ENCODE data around the gene SSBP3.

SSBP3 gene

GRCh38 chr1:54279457-54279856 lies 126.7 kb downstream of the SSBP3 start:
- no peak for DNase-seq

- no peak for DNase-seq
These were observed 127.2 kb downstream of the SSBP3 start for GRCh38 chr1:54278941-54279422.

GRCh38 chr1:54277451-54278341 lies 128.5 kb downstream of the SSBP3 start:
- DNase-seq: no peak

GRCh38 chr1:54276617-54277450 lies 129.4 kb downstream of the SSBP3 start:
- DNase-seq: no peak

- DNase-seq: no peak
These were observed 130.8 kb downstream of the SSBP3 start for GRCh38 chr1:54275349-54275748.

GRCh38 chr1:54274881-54275280 lies 131.3 kb downstream of the SSBP3 start:
- DNase-seq: no peak

GRCh38 chr1:54274448-54274847 lies 131.7 kb downstream of the SSBP3 start:
- DNase-seq: no peak

- peak; percentile 45 for DNase-seq
These were observed 132.4 kb downstream of the SSBP3 start for GRCh38 chr1:54273795-54274163.

- peak; percentile 93 for DNase-seq
These were observed 133.0 kb downstream of the SSBP3 start for GRCh38 chr1:54273092-54273794.

- no peak for DNase-seq
These were observed 133.5 kb downstream of the SSBP3 start for GRCh38 chr1:54272772-54273091.

GRCh38 chr1:54272134-54272533 lies 134.1 kb downstream of the SSBP3 start:
- DNase-seq: no peak

GRCh38 chr1:54271341-54271740 lies 134.9 kb downstream of the SSBP3 start:
- DNase-seq: no peak

GRCh38 chr1:54270543-54270942 lies 135.7 kb downstream of the SSBP3 start:
- no peak for DNase-seq

GRCh38 chr1:54268762-54269297 lies 137.4 kb downstream of the SSBP3 start:
- DNase-seq: peak; percentile 41

- DNase-seq: no peak
These were observed 138.1 kb downstream of the SSBP3 start for GRCh38 chr1:54267815-54268761.

GRCh38 chr1:54266908-54267307 lies 139.3 kb downstream of the SSBP3 start:
- DNase-seq: no peak

GRCh38 chr1:54266195-54266594 lies 140.0 kb downstream of the SSBP3 start:
- DNase-seq: no peak

GRCh38 chr1:54265659-54266058 lies 140.5 kb downstream of the SSBP3 start:
- no peak for DNase-seq

GRCh38 chr1:54265126-54265525 lies 141.1 kb downstream of the SSBP3 start:
- no peak for DNase-seq

- no peak for DNase-seq
These were observed 142.5 kb downstream of the SSBP3 start for GRCh38 chr1:54263601-54264226.

- no peak for DNase-seq
These were observed 143.9 kb downstream of the SSBP3 start for GRCh38 chr1:54262244-54262643.
